Activated T-helper 2 cell treated with anti-CD3 and anti-CD28 coated beads, Interferon-gamma antibody, Interleukin-2, Interleukin-4, amounts not matched to agents 10 μg/mL and 5 μg/mL and 100 μg/mL, durations not matched to agents 14 hours and 24 hours and 36 hours (primary cell): ENCODE data around the gene DCDC1. TPM values are rescaled to one million over a fixed set of nuclear protein-coding genes. Genes with fewer than 3 reads are reported as not detected.

Source experiments
- DNase-seq: peaks from one replicate; pipeline ENCODE4 v3.0.0; 2021; ENCODE audit warnings: low spot score
- H3K27ac Mint-ChIP-seq: one replicate; pipeline ENCODE4 v1.8.0; 2021; ENCODE audit warnings: mixed read lengths
- H3K27me3 Mint-ChIP-seq: one replicate; pipeline ENCODE4 v1.8.0; 2021; ENCODE audit warnings: low read depth, mixed read lengths
- H3K36me3 Mint-ChIP-seq: one replicate; pipeline ENCODE4 v1.8.0; 2021; ENCODE audit warnings: low read depth, mixed read lengths
- H3K4me1 Mint-ChIP-seq: one replicate; pipeline ENCODE4 v1.8.0; 2021; ENCODE audit warnings: low read depth, mixed read lengths
- H3K4me3 Mint-ChIP-seq: one replicate; pipeline ENCODE4 v1.8.0; 2021; ENCODE audit warnings: low read depth, mild to moderate bottlenecking, moderate library complexity, mixed read lengths
- H3K9me3 Mint-ChIP-seq: one replicate; pipeline ENCODE4 v1.8.0; 2021; ENCODE audit warnings: mixed read lengths
- intact Hi-C: fragments of 100-400 bp; cut with micrococcal nuclease; formaldehyde crosslinking; loops from one replicate; pipeline ENCODE4 v1.15.1; 2023
- total RNA-seq: library from RNA; stranded (reverse); gene quantifications from 2 replicates; pipeline ENCODE4 v1.2.3, GENCODE V29; 2022

The DCDC1 gene
- total RNA-seq, 1 donor from 2014 or later = not detected

- no peaks in the 10 kb centered on the region for H3K27me3 Mint-ChIP-seq
- H3K4me3 Mint-ChIP-seq = no peak overlapping the region
- H3K4me1 Mint-ChIP-seq = no peaks in the 10 kb centered on the region
- DNase-seq = no peak
- H3K27ac Mint-ChIP-seq = no peak overlapping the region
- no peaks in the 10 kb centered on the region for H3K9me3 Mint-ChIP-seq
- H3K36me3 Mint-ChIP-seq = no peaks in the 10 kb centered on the region
- intact Hi-C loops = no loop called here
Measured at GRCh38 chr11:31141789-31142188, 227.8 kb downstream of the DCDC1 start.

DNA sequence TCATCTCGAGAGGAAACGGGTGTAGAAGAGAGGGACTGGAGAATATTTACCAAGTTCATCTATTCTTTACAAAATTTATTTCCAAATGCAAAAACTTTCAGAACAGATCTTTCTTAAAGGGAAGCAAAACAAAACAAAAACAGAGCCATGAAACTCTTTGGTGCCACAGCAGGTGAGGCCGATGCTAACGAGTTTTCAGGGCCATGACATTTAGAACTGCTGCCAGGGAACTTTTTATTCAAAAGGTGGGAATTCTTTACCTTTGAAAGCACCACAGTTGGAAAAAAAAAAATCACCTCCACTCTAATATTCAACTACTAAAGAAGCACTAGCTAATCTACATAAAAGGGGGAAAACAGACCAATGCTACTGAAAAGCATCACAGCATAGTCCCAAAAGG, 230.1 kb downstream of the DCDC1 start:
- DNase-seq = no peak
- intact Hi-C loops = no loop called here
- no peaks in the 10 kb centered on the region for H3K9me3 Mint-ChIP-seq

DNA sequence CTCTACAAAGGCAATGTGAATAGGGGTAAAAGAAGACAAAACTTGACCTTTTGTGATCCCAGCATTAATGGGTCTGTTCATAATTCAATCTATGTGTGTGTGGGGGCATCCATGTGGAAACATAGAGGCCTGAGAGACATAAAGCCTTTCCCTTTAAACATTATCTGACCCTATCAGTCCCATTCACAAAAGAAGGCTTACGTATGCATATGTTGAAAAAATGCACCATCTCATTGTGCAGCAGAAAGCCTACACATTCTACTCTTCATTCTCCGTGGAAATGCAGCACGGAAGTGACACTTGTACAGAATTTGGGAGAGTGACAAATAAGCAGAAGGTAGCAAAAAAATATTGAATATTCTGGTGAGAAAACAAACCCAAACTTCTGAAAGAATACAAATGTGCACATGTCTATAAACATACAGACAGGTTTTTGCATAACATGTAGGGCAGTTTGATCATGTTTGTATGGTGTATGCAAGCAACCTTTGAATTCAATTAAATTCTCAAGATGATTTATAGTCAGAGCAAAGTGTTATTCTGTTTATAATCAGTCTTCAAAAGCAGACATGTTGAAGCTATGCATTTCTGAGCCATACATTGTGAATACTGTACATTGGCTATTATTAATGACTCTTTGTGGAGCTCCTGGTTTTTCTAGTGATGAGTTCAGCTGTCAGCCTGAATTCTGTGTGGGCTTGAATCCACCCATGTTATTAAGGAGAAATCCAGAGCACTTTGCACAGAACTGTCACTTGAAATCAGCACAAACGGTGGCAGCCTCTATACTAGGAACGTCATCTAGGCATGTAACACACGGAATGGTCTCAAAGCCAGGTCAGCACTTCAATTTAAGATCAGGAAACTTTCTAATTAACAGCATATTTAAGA, 236.8 kb downstream of the DCDC1 start:
- Mint-ChIP-seq H3K4me1 (no peaks in the 10 kb centered on the region), H3K36me3 (no peaks in the 10 kb centered on the region), H3K9me3 (no peaks in the 10 kb centered on the region), H3K27ac (no peak overlapping the region), H3K4me3 (no peak overlapping the region), H3K27me3 (no peaks in the 10 kb centered on the region)
- DNase-seq = no peak
- intact Hi-C loops = no loop called here

More for the DNA sequence above, 230.1 kb downstream of the DCDC1 start:
- Mint-ChIP-seq H3K4me3 (no peak overlapping the region), H3K4me1 (no peaks in the 10 kb centered on the region), H3K36me3 (no peaks in the 10 kb centered on the region), H3K27ac (no peak overlapping the region), H3K27me3 (no peaks in the 10 kb centered on the region)

GRCh38 chr11:31131760-31132159, 237.8 kb downstream of the DCDC1 start:
- H3K9me3 Mint-ChIP-seq = no peaks in the 10 kb centered on the region
- no peaks in the 10 kb centered on the region for H3K36me3 Mint-ChIP-seq
- no peaks in the 10 kb centered on the region for H3K4me1 Mint-ChIP-seq
- H3K4me3 Mint-ChIP-seq = no peak overlapping the region
- H3K27me3 Mint-ChIP-seq = no peaks in the 10 kb centered on the region
- intact Hi-C loops = no loop called here
- no peak overlapping the region for H3K27ac Mint-ChIP-seq
- DNase-seq = no peak

- Mint-ChIP-seq H3K4me1 (no peaks in the 10 kb centered on the region), H3K27ac (no peak overlapping the region)
Measured at GRCh38 chr11:31127290-31127689, 242.2 kb downstream of the DCDC1 start.

DNA sequence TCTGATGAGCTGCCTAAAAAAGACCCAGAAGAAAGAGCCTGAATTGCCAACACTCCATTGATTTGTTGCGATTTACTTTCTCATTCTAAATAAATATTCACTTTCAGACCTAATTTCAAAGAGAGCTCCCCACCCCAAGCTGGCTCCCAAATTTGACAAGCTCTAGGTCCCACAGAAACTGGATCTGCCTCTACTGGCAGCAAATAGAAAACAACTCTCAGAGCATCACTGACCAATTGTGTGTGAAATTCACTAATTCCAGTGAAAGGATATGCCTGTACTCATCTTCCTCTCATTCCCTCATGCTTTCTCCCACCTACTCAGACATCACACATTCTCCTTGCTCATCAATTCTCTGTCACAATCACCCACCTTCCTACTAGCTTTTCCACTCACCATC, 249.1 kb downstream of the DCDC1 start:
- Mint-ChIP-seq H3K9me3 (peaks cover 10% of the 10 kb centered on the region), H3K36me3 (no peaks in the 10 kb centered on the region), H3K27ac (no peak overlapping the region), H3K27me3 (no peaks in the 10 kb centered on the region), H3K4me3 (no peak overlapping the region), H3K4me1 (no peaks in the 10 kb centered on the region)
- DNase-seq = no peak
- intact Hi-C loops = no loop called here

More at GRCh38 chr11:31127290-31127689, 242.2 kb downstream of the DCDC1 start:
- peaks cover 10% of the 10 kb centered on the region for H3K9me3 Mint-ChIP-seq
- intact Hi-C loops = no loop called here
- no peak for DNase-seq
- no peaks in the 10 kb centered on the region for H3K27me3 Mint-ChIP-seq
- H3K4me3 Mint-ChIP-seq = no peak overlapping the region
- no peaks in the 10 kb centered on the region for H3K36me3 Mint-ChIP-seq

- intact Hi-C loops = no loop called here
- Mint-ChIP-seq H3K36me3 (no peaks in the 10 kb centered on the region), H3K4me3 (no peak overlapping the region), H3K9me3 (no peaks in the 10 kb centered on the region), H3K27me3 (no peaks in the 10 kb centered on the region), H3K4me1 (no peaks in the 10 kb centered on the region), H3K27ac (no peak overlapping the region)
- DNase-seq = no peak
Measured at GRCh38 chr11:31118566-31118965, 251.0 kb downstream of the DCDC1 start.

DNA sequence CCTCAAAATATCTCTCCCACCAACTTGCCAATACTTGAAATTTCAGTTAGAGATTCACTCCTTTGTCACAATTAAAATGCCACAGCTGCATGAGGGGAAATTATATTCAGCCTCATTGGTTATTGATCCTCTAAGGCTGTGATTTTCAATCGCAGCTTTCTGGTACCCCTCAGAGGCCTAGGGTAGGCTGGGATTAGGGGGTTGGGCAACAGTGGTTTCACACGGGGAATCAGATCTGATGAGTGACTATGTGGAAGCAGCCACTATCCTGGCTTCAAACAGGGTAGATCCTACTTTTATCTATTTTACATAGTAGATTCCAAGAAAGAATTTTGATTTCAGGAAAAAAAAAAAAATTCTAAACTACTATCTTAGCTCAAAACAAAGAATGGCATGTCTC, 252.5 kb downstream of the DCDC1 start:
- Mint-ChIP-seq H3K27ac (no peak overlapping the region), H3K4me1 (no peaks in the 10 kb centered on the region), H3K4me3 (no peak overlapping the region), H3K27me3 (no peaks in the 10 kb centered on the region), H3K36me3 (no peaks in the 10 kb centered on the region), H3K9me3 (no peaks in the 10 kb centered on the region)
- no peak for DNase-seq
- intact Hi-C loops = loop anchor here (1.0 kb wide), 1 partner anchor 30 kb away; no protein-coding TSS in a partner anchor

DNA sequence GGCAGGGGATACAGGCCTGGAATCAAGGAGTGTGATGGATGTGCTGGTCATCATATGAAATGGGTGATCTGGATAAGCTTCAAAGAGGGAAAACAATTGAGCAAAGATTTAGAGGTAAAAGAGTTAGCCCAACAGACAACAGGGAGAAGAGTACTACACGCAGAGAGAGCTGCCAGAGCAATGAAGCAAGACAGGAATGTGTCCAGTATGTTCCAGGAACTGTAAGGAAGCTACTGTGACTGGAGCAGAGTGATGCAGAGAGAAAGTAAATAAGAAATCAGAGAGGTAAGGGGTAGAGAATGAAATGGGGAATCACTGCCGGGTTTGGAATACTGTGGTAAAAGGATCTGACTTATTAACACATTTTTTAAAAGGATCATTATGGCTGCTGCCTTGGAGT, 255.1 kb downstream of the DCDC1 start:
- Mint-ChIP-seq H3K27ac (no peak overlapping the region), H3K27me3 (no peaks in the 10 kb centered on the region), H3K36me3 (no peaks in the 10 kb centered on the region), H3K4me3 (no peak overlapping the region), H3K9me3 (no peaks in the 10 kb centered on the region), H3K4me1 (no peaks in the 10 kb centered on the region)
- DNase-seq = no peak
- intact Hi-C loops = no loop called here

- H3K4me1 Mint-ChIP-seq = no peaks in the 10 kb centered on the region
- no peak overlapping the region for H3K4me3 Mint-ChIP-seq
- intact Hi-C loops = no loop called here
- DNase-seq = no peak
- no peak overlapping the region for H3K27ac Mint-ChIP-seq
- no peaks in the 10 kb centered on the region for H3K36me3 Mint-ChIP-seq
- no peaks in the 10 kb centered on the region for H3K27me3 Mint-ChIP-seq
- no peaks in the 10 kb centered on the region for H3K9me3 Mint-ChIP-seq
Measured at GRCh38 chr11:31110830-31111229, 258.7 kb downstream of the DCDC1 start.

DNA sequence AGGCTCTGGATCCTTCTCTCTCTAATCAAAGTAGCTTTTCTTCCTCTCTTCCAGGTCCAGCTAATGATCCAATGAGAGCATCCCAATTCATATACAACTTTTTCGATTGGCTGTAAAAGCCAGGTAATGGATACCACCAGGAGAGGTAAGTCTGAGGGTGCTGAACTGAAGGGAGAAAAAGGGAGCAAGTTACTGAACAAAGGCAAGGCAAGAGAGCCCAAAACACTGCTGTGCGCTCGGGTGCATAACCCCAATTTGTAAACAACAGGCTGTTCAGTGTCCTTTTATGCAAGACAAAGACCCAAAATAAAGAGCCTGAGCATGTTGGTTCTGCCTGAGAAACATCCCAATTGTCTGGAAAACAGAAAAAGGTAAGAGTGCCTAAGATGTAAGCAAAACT, 260.1 kb downstream of the DCDC1 start:
- H3K36me3 Mint-ChIP-seq = no peaks in the 10 kb centered on the region
- H3K4me1 Mint-ChIP-seq = no peaks in the 10 kb centered on the region
- intact Hi-C loops = no loop called here
- no peak overlapping the region for H3K27ac Mint-ChIP-seq
- H3K27me3 Mint-ChIP-seq = no peaks in the 10 kb centered on the region
- no peak for DNase-seq
- H3K4me3 Mint-ChIP-seq = no peak overlapping the region
- H3K9me3 Mint-ChIP-seq = no peaks in the 10 kb centered on the region

GRCh38 chr11:31107649-31108048, 261.9 kb downstream of the DCDC1 start:
- H3K36me3 Mint-ChIP-seq = no peaks in the 10 kb centered on the region
- DNase-seq = no peak

DNA sequence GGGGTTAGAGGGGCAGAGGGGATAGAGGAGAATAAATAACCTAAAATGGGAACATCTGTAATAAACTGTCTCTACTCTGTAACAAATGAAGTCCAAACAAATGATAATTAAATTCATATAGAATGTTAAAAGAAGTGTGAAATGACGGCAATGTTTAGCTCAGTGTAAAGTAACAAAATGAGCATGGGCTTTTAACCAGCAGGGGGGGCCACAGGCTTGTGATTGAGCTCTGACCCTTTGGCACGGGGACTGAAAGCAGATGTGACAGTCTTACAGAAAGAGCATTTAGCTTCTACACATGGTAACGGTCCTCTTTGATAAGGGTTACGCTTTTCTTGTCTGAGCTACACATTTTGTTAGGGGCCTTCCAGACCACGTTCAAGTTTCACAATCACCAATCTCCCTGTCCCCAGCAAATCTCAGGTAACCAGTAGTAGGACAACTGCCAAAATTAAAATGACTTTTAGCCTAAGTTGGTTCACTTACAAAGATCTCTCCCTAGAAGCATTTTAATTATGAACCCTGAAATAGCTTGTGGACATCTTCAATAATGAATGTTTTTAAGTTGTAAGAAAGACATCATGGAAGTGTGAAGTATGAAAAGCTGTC, 262.5 kb downstream of the DCDC1 start:
- Mint-ChIP-seq H3K27ac (no peak overlapping the region), H3K27me3 (no peaks in the 10 kb centered on the region)
- intact Hi-C loops = no loop called here

More at GRCh38 chr11:31107649-31108048, 261.9 kb downstream of the DCDC1 start:
- intact Hi-C loops = no loop called here
- no peaks in the 10 kb centered on the region for H3K27me3 Mint-ChIP-seq
- no peak overlapping the region for H3K27ac Mint-ChIP-seq
- no peaks in the 10 kb centered on the region for H3K4me1 Mint-ChIP-seq
- no peak overlapping the region for H3K4me3 Mint-ChIP-seq
- no peaks in the 10 kb centered on the region for H3K9me3 Mint-ChIP-seq

More for the DNA sequence above, 262.5 kb downstream of the DCDC1 start:
- H3K4me3 Mint-ChIP-seq = no peak overlapping the region
- DNase-seq = no peak
- no peaks in the 10 kb centered on the region for H3K36me3 Mint-ChIP-seq
- no peaks in the 10 kb centered on the region for H3K4me1 Mint-ChIP-seq
- no peaks in the 10 kb centered on the region for H3K9me3 Mint-ChIP-seq
